GM23248 (cell line): Measurements from ENCODE around the gene RND2.

ENCODE experiments used
- EZH2 ChIP-seq: fragments of 200-600 bp; sonication (generic); IDR thresholded peaks from 2 replicates; pipeline ENCODE4 v1.6.1; 2018; ENCODE audit warnings: antibody characterized with exemption, mild to moderate bottlenecking; ENCODE audit not compliant: insufficient read depth, poor library complexity, severe bottlenecking
- EZH2phosphoT487 ChIP-seq: fragments of 200-600 bp; sonication (generic); IDR thresholded peaks from 2 replicates; pipeline ENCODE4 v1.6.1; 2018; ENCODE audit warnings: antibody characterized with exemption, moderate library complexity, mild to moderate bottlenecking, low read depth; ENCODE audit not compliant: insufficient read depth

DNA sequence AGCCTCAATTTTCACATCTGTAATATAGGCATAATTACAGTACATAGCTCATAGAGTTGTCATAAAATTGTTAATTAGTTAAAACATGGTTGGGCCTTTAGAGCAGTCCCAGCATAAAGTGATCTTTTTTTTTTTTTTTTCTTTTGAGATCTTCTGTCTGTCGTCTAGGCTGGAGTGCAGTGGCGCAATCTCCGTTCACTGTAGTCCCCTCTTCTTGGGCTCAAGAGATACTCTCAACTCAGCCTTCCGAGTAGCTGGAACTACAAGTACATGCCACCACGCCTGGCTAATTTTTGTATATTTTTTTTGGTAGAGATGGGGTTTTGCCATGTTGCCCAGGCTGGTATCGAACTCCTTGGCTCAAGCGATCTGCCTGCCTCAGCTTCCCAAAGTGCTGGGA lies 31.0 kb downstream of the RND2 start:
- TF ChIP-seq EZH2: no peak
- TF ChIP-seq EZH2phosphoT487: no peak
